GM23338 (cell line): ENCODE measurements around the gene CWC22. TPM values are rescaled to one million over a fixed set of nuclear protein-coding genes. Genes with fewer than 3 reads are reported as not detected.
A peak's percentile ranks its signal among the peaks of the same experiment; 100 is the strongest.

Experiments
- ATAC-seq: fragments of 200-7000 bp; cut with Tn5 transposase; 3 replicates; pipeline ENCODE4 v1.9.1; 2020
- DNase-seq: peaks from one replicate; pipeline ENCODE4 v3.0.0-alpha.2; 2015; ENCODE audit warnings: low spot score
- H2AFZ ChIP-seq: fragments of 200-600 bp; sonication (generic); 2 replicates; pipeline ENCODE4 v1.8.0; 2016; ENCODE audit warnings: antibody characterized with exemption, mild to moderate bottlenecking, moderate library complexity
- H3F3A ChIP-seq: fragments of 200-600 bp; sonication (generic); replicated peaks from 2 replicates; pipeline ENCODE4 v1.8.0; 2017; ENCODE audit warnings: antibody characterized with exemption, mixed run types, low read depth
- H3K27ac ChIP-seq: fragments of 200-600 bp; sonication (generic); 2 replicates; pipeline ENCODE4 v1.6.1; 2016; ENCODE audit warnings: low read depth
- H3K27me3 ChIP-seq: fragments of 200-600 bp; sonication (generic); 2 replicates; pipeline ENCODE4 v1.8.0; 2016; ENCODE audit warnings: mild to moderate bottlenecking, mixed run types, moderate library complexity; ENCODE audit not compliant: insufficient read depth
- H3K36me3 ChIP-seq: fragments of 200-600 bp; sonication (generic); 2 replicates; pipeline ENCODE4 v1.8.0; 2016; ENCODE audit warnings: mild to moderate bottlenecking; ENCODE audit not compliant: insufficient read depth
- H3K4me1 ChIP-seq: fragments of 200-600 bp; sonication (generic); 2 replicates; pipeline ENCODE4 v1.8.0; 2016; ENCODE audit warnings: mild to moderate bottlenecking, moderate library complexity; ENCODE audit not compliant: insufficient read depth
- H3K4me2 ChIP-seq: fragments of 200-600 bp; sonication (generic); 2 replicates; pipeline ENCODE4 v1.7.1; 2017; ENCODE audit warnings: mixed run types
- H3K4me3 ChIP-seq: fragments of 200-600 bp; sonication (generic); 2 replicates; pipeline ENCODE4 v1.6.1; 2016; ENCODE audit warnings: mixed run types
- H3K79me2 ChIP-seq: fragments of 200-600 bp; sonication (generic); replicated peaks from 2 replicates; pipeline ENCODE4 v1.8.0; 2017; ENCODE audit warnings: mild to moderate bottlenecking; ENCODE audit not compliant: insufficient read depth
- H3K9me2 ChIP-seq: fragments of 200-600 bp; sonication (generic); 2 replicates; pipeline ENCODE4 v1.8.0; 2017; ENCODE audit not compliant: insufficient read depth
- H4K20me1 ChIP-seq: fragments of 200-600 bp; sonication (generic); replicated peaks from 2 replicates; pipeline ENCODE4 v1.8.0; 2017; ENCODE audit warnings: mild to moderate bottlenecking; ENCODE audit not compliant: insufficient read depth
- H3K27ac Mint-ChIP-seq: 2 replicates; pipeline ENCODE4 v1.8.0; 2020; ENCODE audit warnings: inconsistent platforms, mild to moderate bottlenecking, moderate library complexity, mixed read lengths
- H3K27me3 Mint-ChIP-seq: 3 replicates; pipeline ENCODE4 v1.8.0; 2022; ENCODE audit warnings: low read depth, mild to moderate bottlenecking, moderate library complexity, mixed read lengths, inconsistent platforms; ENCODE audit not compliant: insufficient read depth, poor library complexity
- H3K36me3 Mint-ChIP-seq: 3 replicates; pipeline ENCODE4 v1.8.0; 2021; ENCODE audit warnings: low read depth, mild to moderate bottlenecking, inconsistent platforms, moderate library complexity, mixed read lengths
- H3K4me1 Mint-ChIP-seq: 3 replicates; pipeline ENCODE4 v1.8.0; 2020; ENCODE audit warnings: mild to moderate bottlenecking, inconsistent platforms, mixed read lengths
- H3K4me3 Mint-ChIP-seq: 3 replicates; pipeline ENCODE4 v1.8.0; 2021; ENCODE audit warnings: moderate library complexity, mild to moderate bottlenecking, inconsistent platforms, mixed read lengths
- H3K9me3 Mint-ChIP-seq: 3 replicates; pipeline ENCODE4 v1.8.0; 2020; ENCODE audit warnings: moderate library complexity, mild to moderate bottlenecking, inconsistent platforms, mixed read lengths
- CREB1 ChIP-seq: fragments of 250-450 bp; sonication (Bioruptor Pico); IDR thresholded peaks from 2 replicates; pipeline ENCODE4 v1.5.0; 2020; ENCODE audit warnings: low read depth, mild to moderate bottlenecking, moderate library complexity
- ETS1 ChIP-seq: IDR thresholded peaks from 2 replicates; pipeline ENCODE4 v1.6.1; 2016; ENCODE audit warnings: antibody characterized with exemption
- EZH2 ChIP-seq: fragments of 200-600 bp; sonication (generic); IDR thresholded peaks from one replicate; pipeline ENCODE4 v1.8.0; 2017; ENCODE audit warnings: antibody characterized with exemption, mild to moderate bottlenecking, low read depth; ENCODE audit not compliant: unreplicated experiment
- EZH2phosphoT487 ChIP-seq: fragments of 200-600 bp; sonication (generic); IDR thresholded peaks from one replicate; pipeline ENCODE4 v1.8.1; 2018; ENCODE audit warnings: antibody characterized with exemption; ENCODE audit not compliant: unreplicated experiment
- JUNB ChIP-seq: IDR thresholded peaks from one replicate; pipeline ENCODE4 v1.6.1; 2016; ENCODE audit warnings: antibody characterized with exemption; ENCODE audit not compliant: unreplicated experiment
- NANOG ChIP-seq: IDR thresholded peaks from 2 replicates; pipeline ENCODE4 v1.6.1; 2016; ENCODE audit warnings: antibody characterized with exemption, borderline replicate concordance
- POLR2AphosphoS5 ChIP-seq: IDR thresholded peaks from 2 replicates; pipeline ENCODE4 v1.6.1; 2016; ENCODE audit warnings: antibody characterized with exemption, low read depth
- REST ChIP-seq: IDR thresholded peaks from one replicate; pipeline ENCODE4 v1.6.1; 2018; ENCODE audit warnings: antibody characterized with exemption; ENCODE audit not compliant: unreplicated experiment
- STAT1 ChIP-seq: IDR thresholded peaks from one replicate; pipeline ENCODE4 v1.6.1; 2016; ENCODE audit warnings: antibody characterized with exemption; ENCODE audit not compliant: unreplicated experiment
- ZNF114 ChIP-seq: fragments of 250-450 bp; sonication (Bioruptor Pico); IDR thresholded peaks from 2 replicates; pipeline ENCODE4 v1.5.0; 2020; ENCODE audit warnings: mild to moderate bottlenecking, moderate library complexity
- polyA plus RNA-seq: library from polyadenylated mRNA; unstranded; fragments of >200 nt; fragmentation: Nextera tagmentation; extraction: Ambion mirVana; gene quantifications from 2 replicates; pipeline ENCODE4 v1.2.1, GENCODE V29; 2016
- total RNA-seq: library from RNA; depleted of rRNA; stranded (reverse); fragments of >200 nt; shearing (Covaris generic); gene quantifications from 2 replicates; pipeline ENCODE4 v1.2.3, GENCODE V29; 2014

The CWC22 gene
- total and polyA plus RNA-seq, 2 experiments from 2014 or later, result 36.0 to 38.3 TPM

GRCh38 chr2:179910735-179911113 is 96.4 kb downstream of the CWC22 start:
- H3K9me3 Mint-ChIP-seq, result no peaks in the 10 kb centered on the region
- no peaks in the 10 kb centered on the region for H3K27me3 Mint-ChIP-seq
- no peaks in the 10 kb centered on the region for H4K20me1 ChIP-seq
- ATAC-seq (peak; percentile 91), DNase-seq (peak; percentile 12)
- H3K27me3 ChIP-seq, result no peaks in the 10 kb centered on the region
- H3K27ac ChIP-seq, result no peak overlapping the region
- no peak overlapping the region for H3K4me3 ChIP-seq
- no peak overlapping the region; the same call in 2 of the 3 replicates for H3K4me3 Mint-ChIP-seq
- H3K4me2 ChIP-seq, result peak overlapping the region; percentile 72
- H3K4me1 ChIP-seq, result peaks cover 14% of the 10 kb centered on the region
- no peaks in the 10 kb centered on the region for H3K36me3 Mint-ChIP-seq
- H3K79me2 ChIP-seq, result no peaks in the 10 kb centered on the region
- no peaks in the 10 kb centered on the region for H3K36me3 ChIP-seq
- H3K9me2 ChIP-seq, result no peaks in the 10 kb centered on the region
- H3K27ac Mint-ChIP-seq, result no peak overlapping the region
- H3F3A ChIP-seq, result no peaks in the 10 kb centered on the region
- no peak for TF ChIP-seq STAT1
- TF ChIP-seq EZH2, result no peak
- no peak for TF ChIP-seq REST
- TF ChIP-seq POLR2AphosphoS5, result no peak
- TF ChIP-seq EZH2phosphoT487, result no peak
- no peak for TF ChIP-seq ETS1
- TF ChIP-seq NANOG, result no peak
- H2AFZ ChIP-seq, result peak overlapping the region; percentile 57
- H3K4me1 Mint-ChIP-seq, result peaks cover 18% of the 10 kb centered on the region

DNA sequence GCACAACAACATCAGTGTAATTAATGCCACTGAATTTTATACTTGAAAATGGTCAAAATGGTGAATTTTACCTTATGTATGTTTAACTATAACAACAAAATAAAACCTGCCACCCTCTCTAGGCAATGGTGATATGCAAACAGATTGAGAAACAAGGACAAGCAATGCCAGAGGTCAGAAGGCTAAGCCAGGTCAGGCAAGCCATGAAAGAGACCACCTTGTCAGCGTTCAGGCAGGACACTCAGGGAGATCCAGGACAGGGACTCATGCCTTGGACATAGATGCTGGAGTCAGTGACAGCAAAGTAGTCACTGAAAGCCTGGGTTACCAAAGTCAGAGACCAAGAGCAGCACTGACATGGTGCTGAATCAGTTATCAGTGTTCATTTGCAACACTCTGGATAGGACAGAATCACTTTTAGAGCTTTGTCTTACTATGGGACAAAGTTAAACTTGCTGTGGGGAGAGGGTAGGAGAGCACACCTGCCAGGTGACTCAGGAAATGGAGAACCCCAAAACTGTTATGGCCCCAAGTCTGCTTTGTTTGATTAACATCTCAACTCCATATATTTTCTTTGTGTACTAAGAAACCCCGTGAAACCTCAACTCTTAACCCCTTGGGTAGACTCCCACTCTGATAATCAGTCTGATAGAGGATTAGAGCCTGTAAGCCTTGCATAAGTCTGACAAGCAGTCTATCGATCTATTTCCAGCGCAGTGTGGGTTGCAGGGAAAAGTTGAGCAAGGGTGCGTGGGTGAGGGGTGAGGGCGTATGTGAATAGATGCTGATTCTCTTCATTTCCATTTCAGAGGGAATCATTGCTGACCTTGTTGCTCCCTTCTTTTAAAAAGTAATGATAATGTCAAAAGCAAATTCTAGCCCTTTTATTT is 97.0 kb downstream of the CWC22 start:
- H3K4me1 ChIP-seq, result peaks cover 14% of the 10 kb centered on the region
- Mint-ChIP-seq H3K4me3 (no peak overlapping the region; the same call in 2 of the 3 replicates), H3K36me3 (no peaks in the 10 kb centered on the region), H3K27me3 (no peaks in the 10 kb centered on the region), H3K27ac (peak overlapping the region; percentile 13; the same call in 1 of the 2 replicates), H3K9me3 (no peaks in the 10 kb centered on the region), H3K4me1 (peaks cover 18% of the 10 kb centered on the region)
- H3K27me3 ChIP-seq, result no peaks in the 10 kb centered on the region
- peak overlapping the region; percentile 57 for H2AFZ ChIP-seq
- no peak overlapping the region for H3K27ac ChIP-seq
- DNase-seq (no peak), ATAC-seq (peak; percentile 71)
- H3F3A ChIP-seq, result no peaks in the 10 kb centered on the region
- no peaks in the 10 kb centered on the region for H3K36me3 ChIP-seq
- H3K9me2 ChIP-seq, result no peaks in the 10 kb centered on the region
- peak overlapping the region; percentile 72 for H3K4me2 ChIP-seq
- H4K20me1 ChIP-seq, result no peaks in the 10 kb centered on the region
- H3K79me2 ChIP-seq, result no peaks in the 10 kb centered on the region
- H3K4me3 ChIP-seq, result no peak overlapping the region
- TF ChIP-seq POLR2AphosphoS5, result no peak
- no peak for TF ChIP-seq ZNF114 (CRISPR knock-in tag)
- no peak for TF ChIP-seq JUNB
- no peak for TF ChIP-seq EZH2
- TF ChIP-seq CREB1, result no peak
- no peak for TF ChIP-seq REST
